Small intestine (tissue), 7 donors: ENCODE results near the gene DUSP9. TPM values are rescaled to one million over a fixed set of nuclear protein-coding genes. Genes with fewer than 3 reads are reported as not detected.

Experiments used
- DNase-seq, 2 donors: peaks; one replicate each; pipeline versions ENCODE4 v3.0.0 to v3.0.0-alpha.2; 2013
- FAIRE-seq: peaks from 2 replicates; lab custom pipeline; 2012; peaks lifted over from hg19 to GRCh38; lab: Jason Lieb, UNC
- H3K27ac ChIP-seq, 3 donors: one replicate each; pipeline ENCODE4 v1.5.1; 2013; ENCODE audit warnings: low read length in 2 of 3, mild to moderate bottlenecking in 2 of 3, control low read depth in 1 of 3, inconsistent platforms in 1 of 3, low read depth in 1 of 3, moderate library complexity in 1 of 3
- H3K27me3 ChIP-seq, 3 donors: one replicate each; pipeline ENCODE4 v1.6.1; 2013; ENCODE audit warnings: low read length in 3 of 3, inconsistent platforms in 1 of 3; ENCODE audit not compliant: control insufficient read depth in 3 of 3, insufficient read depth in 3 of 3
- H3K36me3 ChIP-seq, 3 donors: one replicate each; pipeline ENCODE4 v1.6.1; 2013; ENCODE audit warnings: low read length in 3 of 3, inconsistent platforms in 1 of 3, low read depth in 1 of 3, mild to moderate bottlenecking in 1 of 3, moderate library complexity in 1 of 3; ENCODE audit not compliant: control insufficient read depth in 3 of 3, insufficient read depth in 2 of 3
- H3K4me1 ChIP-seq, 3 donors: one replicate each; pipeline ENCODE4 v1.6.1; 2013; ENCODE audit warnings: low read length in 2 of 3, inconsistent platforms in 1 of 3, low read depth in 1 of 3, mild to moderate bottlenecking in 1 of 3, moderate library complexity in 1 of 3; ENCODE audit not compliant: control insufficient read depth in 3 of 3, insufficient read depth in 2 of 3
- H3K4me3 ChIP-seq, 3 donors: one replicate each; pipeline ENCODE4 v1.5.1; 2013; ENCODE audit warnings: low read length in 3 of 3, control low read depth in 1 of 3, inconsistent platforms in 1 of 3, low read depth in 1 of 3, mild to moderate bottlenecking in 1 of 3, moderate library complexity in 1 of 3
- H3K9me3 ChIP-seq, 2 donors: one replicate each; pipeline ENCODE4 v1.6.1; 2013; ENCODE audit warnings: low read depth in 1 of 2, low read length in 1 of 2; ENCODE audit not compliant: control insufficient read depth in 2 of 2, insufficient read depth in 1 of 2
- WGBS, 3 donors: extraction: QIAGEN DNeasy Blood & Tissue Kit; methylation state at CpG; one replicate each; pipeline ENCODE4 v1.1.7; 2013; 5-methylcytosine and 5-hydroxymethylcytosine counted together
- polyA plus RNA-seq, 4 donors: library from polyadenylated mRNA; stranded (reverse) in 3 of 4; unstranded in 1 of 4; fragments of 200-250 nt in 3 of 4; fragments of 120-200 nt in 1 of 4; gene quantifications; one replicate each; pipeline versions ENCODE4 v1.2.1 to v1.2.3, GENCODE V29; 2013
- donor health status: healthy with polysubstance abuse.
- donor health status: control.
- donor health status: control.
- donor health status: Bipolar disorder and iron deficiency.
- donor health status: healthy.

The DUSP9 gene
- polyA plus RNA-seq, 4 donors = 0.06 to 5.5 TPM; not detected in 2

- FAIRE-seq = no peak
- Histone ChIP-seq H3K9me3 (no peaks in the 10 kb centered on the region), H3K27ac (no peak overlapping the region), H3K4me1 (peaks cover 0 to 8% (median 0%) of the 10 kb centered on the region in 3 donors), H3K27me3 (peaks cover 0 to 4% (median 2%) of the 10 kb centered on the region in 3 donors), H3K36me3 (peaks cover 0 to 12% (median 0%) of the 10 kb centered on the region in 3 donors), H3K4me3 (no peak overlapping the region)
- WGBS, 3 donors = 46 to 66% (median 57%) methylated on average over 12 to 17 of the region's 17 CpGs
- no peak for DNase-seq
Observed at GRCh38 chrX:153669174-153669890, 22.3 kb downstream of the DUSP9 start.

- peaks cover 0 to 12% (median 0%) of the 10 kb centered on the region in 3 donors for H3K4me1 ChIP-seq
- H3K27me3 ChIP-seq = peaks cover 4 to 5% (median 5%) of the 10 kb centered on the region in 3 donors
- WGBS, 3 donors = 76 to 87% (median 83%) methylated on average over 20 to 23 of the region's 23 CpGs
- DNase-seq = no peak
- no peak overlapping the region for H3K4me3 ChIP-seq
- H3K9me3 ChIP-seq = no peaks in the 10 kb centered on the region
- H3K27ac ChIP-seq = no peak overlapping the region
- FAIRE-seq = no peak
- peaks cover 0 to 12% (median 0%) of the 10 kb centered on the region in 3 donors for H3K36me3 ChIP-seq
Observed at GRCh38 chrX:153669901-153670731, 23.1 kb downstream of the DUSP9 start.

- H3K4me1 ChIP-seq = peaks cover 0 to 15% (median 0%) of the 10 kb centered on the region in 3 donors
- peaks cover 0 to 12% (median 0%) of the 10 kb centered on the region in 3 donors for H3K36me3 ChIP-seq
- 86 to 90% (median 90%) methylated on average over 15 to 23 of the region's 23 CpGs for WGBS, 3 donors
- DNase-seq = no peak
- H3K4me3 ChIP-seq = no peak overlapping the region
- no peak for FAIRE-seq
- peaks cover 3 to 5% (median 4%) of the 10 kb centered on the region in 3 donors for H3K27me3 ChIP-seq
- no peaks in the 10 kb centered on the region for H3K9me3 ChIP-seq
- H3K27ac ChIP-seq = no peak overlapping the region
Observed at GRCh38 chrX:153670748-153671588, 24.0 kb downstream of the DUSP9 start.

- Histone ChIP-seq H3K36me3 (peaks cover 0 to 12% (median 0%) of the 10 kb centered on the region in 3 donors), H3K27me3 (peaks cover 3 to 5% (median 4%) of the 10 kb centered on the region in 3 donors), H3K27ac (peak overlapping the region in 1 of 3 donors; percentile 56), H3K4me3 (no peak overlapping the region), H3K4me1 (peaks cover 0 to 15% (median 0%) of the 10 kb centered on the region in 3 donors), H3K9me3 (no peaks in the 10 kb centered on the region)
- 65 to 89% (median 83%) methylated on average over 14 to 27 of the region's 27 CpGs for WGBS, 3 donors
- no peak for DNase-seq
- FAIRE-seq = no peak
Observed at GRCh38 chrX:153671589-153672530, 24.9 kb downstream of the DUSP9 start.

GRCh38 chrX:153672531-153673427, 25.8 kb downstream of the DUSP9 start:
- Histone ChIP-seq H3K9me3 (no peaks in the 10 kb centered on the region), H3K27ac (peak overlapping the region in 1 of 3 donors; percentile 56), H3K4me3 (peak overlapping the region in 1 of 3 donors; percentile 24)

GRCh38 chrX:153673428-153674218, 26.6 kb downstream of the DUSP9 start, which contains the start of gene PNCK:
Gene PNCK (minus strand): TSS chrX:153673813. CDS start chrX:153673076, 737 bp downstream.
- Histone ChIP-seq H3K27ac (peak within 1 kb of the TSS in 1 of 3 donors; percentile 73), H3K4me3 (peak within 1 kb of the TSS in 1 of 3 donors; percentile 36), H3K27me3 (peaks cover 3 to 5% (median 4%) of the 10 kb centered on the region in 3 donors), H3K36me3 (peaks cover 0 to 12% (median 0%) of the 10 kb centered on the region in 3 donors), H3K9me3 (no peaks in the 10 kb centered on the region), H3K4me1 (peaks cover 0 to 15% (median 0%) of the 10 kb centered on the region in 3 donors)
- no peak for FAIRE-seq
- DNase-seq = no peak
- WGBS, 3 donors = 6 to 57% (median 20%) methylated on average over 14 to 98 of the region's 98 CpGs

More at GRCh38 chrX:153672531-153673427, 25.8 kb downstream of the DUSP9 start:
- peaks cover 0 to 15% (median 0%) of the 10 kb centered on the region in 3 donors for H3K4me1 ChIP-seq
- FAIRE-seq (no peak), DNase-seq (peak in 1 of 2 donors; percentile 52)
- H3K27me3 ChIP-seq = peaks cover 3 to 5% (median 4%) of the 10 kb centered on the region in 3 donors
- peaks cover 0 to 12% (median 0%) of the 10 kb centered on the region in 3 donors for H3K36me3 ChIP-seq
- WGBS, 3 donors = 42 to 66% (median 43%) methylated on average over 30 to 48 of the region's 53 CpGs
